ENCODE results near the gene PTPN7.
"Not testable (repeated sequence)": the region's sequence is repeated elsewhere in the genome, so short reads cannot be mapped to it uniquely, and the experiment has no call there.

Gene PTPN7

GRCh38 chr1:202151045-202151444 is 9.4 kb downstream of the PTPN7 start:
- no peak for DNase-seq (ENCODE audit: low spot score)

DNA sequence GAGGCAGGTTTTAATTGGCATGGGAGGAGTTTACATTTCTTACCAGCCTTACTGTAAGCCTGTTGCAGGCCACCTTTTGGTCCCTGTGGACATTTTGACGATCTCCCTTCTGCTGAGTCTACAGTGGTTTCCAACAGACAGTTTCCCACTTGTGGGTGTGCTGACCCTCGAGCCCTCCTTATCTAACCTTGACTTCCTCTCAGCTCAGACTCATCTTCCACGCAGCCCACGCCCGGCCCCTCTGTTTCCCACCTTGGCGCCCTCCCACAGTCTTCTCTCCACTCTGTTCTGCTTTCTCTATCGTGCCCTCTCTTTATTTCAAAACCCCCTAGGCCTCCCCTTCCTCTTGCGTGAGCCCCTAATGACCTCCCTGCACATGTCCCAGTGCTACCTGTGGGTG is 9.8 kb downstream of the PTPN7 start:
- DNase-seq (ENCODE audit: low spot score) = no peak

- DNase-seq (ENCODE audit: low spot score) = no peak
Observed at GRCh38 chr1:202150187-202150586, 10.2 kb downstream of the PTPN7 start.

GRCh38 chr1:202149566-202149965 is 10.8 kb downstream of the PTPN7 start:
- DNase-seq (ENCODE audit: low spot score) = no peak

DNA sequence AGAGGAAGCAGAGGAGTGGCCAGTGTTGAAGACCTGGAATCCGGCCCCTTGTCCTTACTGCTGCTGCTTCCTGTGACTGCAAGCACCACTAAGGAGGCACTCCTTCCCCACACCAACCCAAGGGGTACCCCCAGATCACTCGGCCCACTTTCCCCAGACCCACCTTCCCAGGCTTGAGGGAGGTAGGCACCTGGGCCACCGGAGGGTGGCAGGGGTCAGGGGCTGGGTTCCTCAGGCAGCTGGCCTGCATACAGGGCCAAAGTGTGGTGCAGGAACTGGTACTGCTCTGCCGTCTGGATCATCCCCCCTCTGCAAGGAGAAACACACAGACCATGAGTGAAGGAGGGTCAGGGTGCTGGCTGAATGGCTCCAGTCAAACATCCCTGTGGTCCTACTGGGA is 12.0 kb downstream of the PTPN7 start:
- DNase-seq (ENCODE audit: low spot score) = no peak

DNA sequence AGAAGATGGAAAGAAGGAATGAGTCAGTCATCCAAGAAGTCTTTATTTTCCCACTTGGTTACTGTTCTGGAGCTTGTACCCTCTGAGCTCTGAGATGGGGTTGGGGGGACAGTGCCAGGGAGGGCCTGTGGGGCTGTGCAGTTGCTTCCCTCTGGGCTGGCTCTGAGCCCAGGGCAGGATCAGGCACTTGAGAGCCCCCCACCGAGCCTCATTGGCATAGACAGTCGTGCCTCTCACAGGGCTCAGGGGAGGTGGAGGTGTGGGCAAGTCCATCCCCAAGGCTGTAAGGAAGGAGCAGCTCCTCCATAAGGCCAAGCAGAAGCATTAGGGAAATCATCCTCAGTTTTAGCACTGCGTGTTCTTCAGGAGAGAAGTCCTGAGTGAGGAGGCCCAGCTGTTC is 13.4 kb downstream of the PTPN7 start:
- DNase-seq (ENCODE audit: low spot score) = no peak

GRCh38 chr1:202146279-202146678 is 14.1 kb downstream of the PTPN7 start:
- no peak for DNase-seq (ENCODE audit: low spot score)

GRCh38 chr1:202145744-202146140 is 14.7 kb downstream of the PTPN7 start:
- not testable (repeated sequence) for DNase-seq (ENCODE audit: low spot score)

DNA sequence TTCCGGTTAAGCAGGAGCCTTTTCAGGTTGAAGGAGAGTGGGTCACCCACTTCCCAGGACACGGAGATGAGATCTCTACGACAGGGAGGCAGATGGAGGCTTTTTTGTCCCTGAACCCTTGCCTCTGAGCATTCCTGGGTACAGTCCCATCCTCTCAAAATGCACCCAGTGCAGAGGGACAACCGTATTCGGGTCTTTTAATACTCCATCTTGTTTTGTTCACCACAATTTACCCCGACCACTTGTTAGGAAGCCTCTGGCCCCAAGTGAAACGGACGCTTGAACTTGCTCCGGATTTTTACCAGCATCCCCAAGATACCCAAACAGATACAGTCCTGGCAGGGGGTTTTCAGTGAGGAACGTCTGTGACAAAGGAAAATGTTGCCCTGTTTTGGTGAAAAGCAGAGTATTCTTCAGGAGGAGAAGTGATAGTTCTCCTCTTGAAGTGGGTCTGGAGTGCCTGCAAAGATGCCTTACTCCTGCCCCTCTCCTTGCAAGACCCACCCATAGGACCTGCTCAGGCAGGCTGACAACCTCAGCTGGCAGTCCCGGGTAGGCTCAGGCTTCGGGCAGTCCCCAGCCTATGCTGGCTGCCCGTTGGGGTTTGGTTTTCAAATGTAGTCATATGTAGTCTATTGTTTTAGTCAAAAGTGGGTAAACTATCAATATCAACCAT is 15.2 kb downstream of the PTPN7 start:
- no peak for DNase-seq (ENCODE audit: low spot score)

DNA sequence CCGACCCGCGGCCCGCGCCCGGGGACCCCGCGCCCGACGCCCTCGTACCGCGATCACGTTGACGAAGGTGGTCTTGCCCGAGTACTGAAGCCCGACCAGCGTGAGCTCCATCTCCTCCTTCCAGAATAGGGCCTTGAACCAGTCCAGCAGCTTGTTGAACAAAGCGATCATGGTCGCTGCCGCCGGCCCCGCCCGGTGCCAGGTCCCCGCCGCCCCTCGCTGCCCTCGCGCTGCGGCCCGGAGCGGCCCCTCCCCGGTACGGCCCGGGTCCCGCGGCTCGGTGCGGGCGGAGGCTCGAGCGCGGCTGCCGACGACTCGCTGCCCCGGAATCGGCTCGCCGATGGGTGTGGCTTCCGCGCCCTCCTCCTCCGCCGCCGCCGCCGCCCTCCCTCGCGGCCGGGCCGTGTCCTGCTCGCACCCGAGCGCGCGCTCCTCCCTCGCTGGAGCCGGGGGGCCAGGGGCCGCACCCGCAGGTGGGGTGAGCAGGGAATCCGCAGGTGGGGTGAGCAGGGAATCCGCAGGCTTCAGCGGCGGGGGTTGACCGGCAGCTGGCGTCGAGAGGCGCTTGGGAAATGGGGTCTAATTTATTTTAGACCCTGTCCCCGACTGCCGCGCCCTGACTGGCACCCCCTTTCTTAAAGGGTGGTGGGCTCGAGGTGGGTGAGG is 15.9 kb downstream of the PTPN7 start, which contains the start of gene ARL8A:
TSS of gene ARL8A (minus strand) at position 336 of the 666 bp plus-strand sequence. CDS start at position 171, 165 bp downstream.
- DNase-seq (ENCODE audit: low spot score) = no peak

- no peak for DNase-seq (ENCODE audit: low spot score)
Observed at GRCh38 chr1:202143768-202144401, 16.5 kb downstream of the PTPN7 start.

DNA sequence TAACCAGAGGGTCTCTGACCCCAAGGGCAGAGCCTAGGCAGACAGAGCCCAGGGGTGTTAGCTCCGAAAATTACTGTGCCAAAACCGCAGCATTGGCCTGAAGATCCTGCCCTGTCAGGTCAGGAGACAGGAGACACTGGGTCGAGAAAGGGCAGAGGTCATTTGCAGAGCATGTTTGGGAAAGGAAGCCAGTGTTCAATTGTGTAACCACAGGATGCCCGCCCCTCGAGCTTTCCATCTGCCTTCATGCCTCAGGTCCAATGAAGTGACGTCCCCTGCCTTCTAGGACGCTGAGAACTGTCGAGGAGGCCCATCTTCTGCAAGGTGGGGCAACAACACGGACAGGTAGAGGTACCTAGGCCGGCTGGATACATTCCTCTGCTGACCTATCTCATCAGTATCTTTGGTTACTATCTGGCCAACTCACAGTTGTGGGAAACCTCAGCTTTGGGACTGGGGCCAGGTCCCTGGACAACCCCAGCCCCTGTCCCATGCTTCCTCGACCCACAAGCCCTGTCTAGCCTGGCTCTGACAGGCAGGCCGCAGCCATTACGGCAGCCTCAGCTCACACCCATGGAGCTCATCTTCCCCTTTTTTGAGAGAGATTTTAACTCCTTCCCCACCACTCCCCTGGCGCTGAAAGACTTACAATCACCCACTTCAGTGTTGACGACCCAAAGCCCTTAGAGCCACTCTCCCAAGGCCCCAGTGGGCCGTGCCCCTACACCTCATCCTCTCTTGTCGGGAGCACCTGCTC is 17.2 kb downstream of the PTPN7 start:
- DNase-seq (ENCODE audit: low spot score) = no peak

GRCh38 chr1:202141468-202141867 is 18.9 kb downstream of the PTPN7 start:
- not testable (repeated sequence) for DNase-seq (ENCODE audit: low spot score)

DNA sequence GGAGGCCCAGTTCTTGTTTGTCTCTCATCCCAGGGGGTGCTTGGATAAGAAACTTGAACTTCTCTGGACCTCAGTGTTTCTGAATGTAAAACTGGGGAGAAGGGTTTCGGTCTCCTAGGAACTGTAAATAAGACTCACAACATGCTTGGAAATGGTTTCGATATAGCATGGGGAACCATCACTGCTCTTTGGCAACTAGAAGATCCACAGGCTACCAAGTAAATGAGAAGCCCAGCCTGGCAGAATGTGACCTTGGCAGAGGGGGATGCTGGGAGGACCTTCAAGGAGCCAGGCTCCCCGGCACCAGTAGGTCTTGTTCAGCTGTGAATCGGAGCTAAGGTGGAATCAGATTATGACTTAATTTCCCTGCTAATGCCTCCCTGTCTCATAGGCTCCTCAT is 19.6 kb downstream of the PTPN7 start:
- DNase-seq (ENCODE audit: low spot score) = no peak

DNA sequence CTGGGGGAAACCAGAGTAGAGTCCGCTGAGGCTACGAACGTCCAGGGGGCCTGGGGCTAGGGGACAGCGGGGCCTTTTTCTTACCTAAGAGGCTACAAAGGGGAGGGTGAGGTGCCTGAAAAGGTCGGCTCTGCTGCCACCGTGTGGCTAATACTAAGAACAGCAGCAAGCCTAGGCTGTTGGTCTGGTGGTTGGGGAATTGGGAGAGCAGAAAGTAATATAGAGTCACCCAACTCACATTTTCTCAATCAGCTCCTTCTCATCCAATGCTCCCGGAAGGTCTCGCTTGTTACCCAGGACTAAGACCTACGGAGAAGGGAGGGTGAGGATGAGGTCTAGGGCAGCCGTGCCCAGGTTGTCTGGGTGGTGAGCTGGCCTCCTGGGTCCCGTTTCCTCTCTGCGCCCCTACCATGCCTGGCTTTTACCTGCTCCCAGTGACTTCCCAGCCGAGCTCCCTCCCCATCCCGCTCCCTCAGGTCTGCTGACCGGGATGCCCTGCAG is 25.1 kb downstream of the PTPN7 start:
- peak; percentile 91 for DNase-seq (ENCODE audit: low spot score)

DNA sequence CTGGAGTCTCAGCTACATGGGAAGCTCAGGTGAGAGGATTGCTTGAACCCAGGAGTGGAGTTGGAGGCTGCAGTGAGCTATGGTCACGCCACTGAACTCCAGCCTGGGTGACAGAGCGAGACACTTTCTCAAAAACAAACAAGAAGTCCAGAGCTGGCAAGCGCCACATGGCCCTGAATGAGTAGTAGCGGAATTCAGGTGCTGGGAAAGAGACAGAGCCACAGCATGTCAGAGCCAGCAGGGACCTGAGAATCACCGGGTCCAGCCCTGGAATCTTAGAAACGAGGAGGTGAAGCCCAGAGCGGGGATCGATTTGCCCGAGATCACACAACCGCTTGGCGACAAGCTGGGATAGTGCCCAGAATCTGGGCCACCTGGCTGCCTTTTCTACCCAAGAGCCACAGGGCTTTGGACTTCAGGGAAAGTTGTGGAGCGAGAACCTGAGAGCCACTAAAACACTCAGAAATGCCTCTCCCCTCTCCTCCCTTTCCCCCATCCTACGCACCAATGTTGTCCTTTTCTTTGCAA is 25.7 kb downstream of the PTPN7 start:
- DNase-seq (ENCODE audit: low spot score) = no peak

DNA sequence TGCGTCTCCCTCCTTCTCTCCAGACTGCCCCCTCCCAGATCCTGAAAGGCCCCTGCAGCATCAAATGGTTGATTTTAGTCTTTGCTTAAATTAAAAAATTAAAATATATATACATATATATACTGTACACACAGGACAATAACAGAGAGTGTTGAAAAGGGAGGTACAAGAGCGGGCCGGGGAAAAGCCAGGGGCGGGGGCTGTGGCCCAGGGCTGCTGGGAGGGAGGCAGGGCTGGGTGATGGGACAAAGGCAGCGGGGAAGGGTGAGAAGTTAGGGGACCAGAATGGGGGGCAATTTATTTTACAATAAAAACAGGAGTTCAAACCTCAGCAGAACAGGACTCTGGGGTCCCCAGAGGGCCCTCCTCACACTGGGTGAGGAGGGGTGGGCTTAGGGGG is 26.4 kb downstream of the PTPN7 start:
- no peak for DNase-seq (ENCODE audit: low spot score)

- no peak for DNase-seq (ENCODE audit: low spot score)
Observed at GRCh38 chr1:202133496-202133895, 26.9 kb downstream of the PTPN7 start.

- no peak for DNase-seq (ENCODE audit: low spot score)
Observed at GRCh38 chr1:202133001-202133400, 27.4 kb downstream of the PTPN7 start.

- no peak for DNase-seq (ENCODE audit: low spot score)
Observed at GRCh38 chr1:202131956-202132821, 28.2 kb downstream of the PTPN7 start.

Measured in COLO829 (cell line).